Measurements from ENCODE around the gene MAN1A1. TPM values are rescaled to one million over a fixed set of nuclear protein-coding genes. Genes with fewer than 3 reads are reported as not detected.

Gene MAN1A1
- total RNA-seq, 1 experiment from 2014 or later = 6.8 TPM

GRCh38 chr6:119299694-119300093 is 49.9 kb downstream of the MAN1A1 start:
- Mint-ChIP-seq H3K27ac (no peak overlapping the region), H3K4me1 (peaks cover 25% of the 10 kb centered on the region), H3K27me3 (ENCODE audit: low read depth) (no peaks in the 10 kb centered on the region), H3K4me3 (no peak overlapping the region), H3K36me3 (no peaks in the 10 kb centered on the region), H3K9me3 (no peaks in the 10 kb centered on the region)
- DNase-seq (ENCODE audit: low spot score) (no peak), ATAC-seq (no peak)
- CTCF ChIA-PET = no interaction called here
- TF ChIP-seq NR3C1 (CRISPR knock-in tag; conservative IDR thresholded peaks at IDR 0.05; ENCODE audit: low read depth) (no peak), ZBTB21 (CRISPR knock-in tag; IDR thresholded peaks at IDR 0.05; ENCODE audit: borderline replicate concordance) (no peak), ZNF671 (CRISPR knock-in tag; IDR thresholded peaks at IDR 0.05) (no peak), ZNF232 (CRISPR knock-in tag; IDR thresholded peaks at IDR 0.05) (no peak), HMGA2 (CRISPR knock-in tag; IDR thresholded peaks at IDR 0.05) (no peak), RORB (CRISPR knock-in tag; IDR thresholded peaks at IDR 0.05) (no peak), ZNF317 (CRISPR knock-in tag; IDR thresholded peaks at IDR 0.05; ENCODE audit: borderline replicate concordance, low read depth) (no peak), PREB (CRISPR knock-in tag; IDR thresholded peaks at IDR 0.05; ENCODE audit: borderline replicate concordance) (no peak), TCF7 (CRISPR knock-in tag; IDR thresholded peaks at IDR 0.05; ENCODE audit: low read depth) (no peak), E2F5 (CRISPR knock-in tag; IDR thresholded peaks at IDR 0.05) (no peak), NR2C2 (CRISPR knock-in tag; IDR thresholded peaks at IDR 0.05) (no peak), NFATC4 (CRISPR knock-in tag; IDR thresholded peaks at IDR 0.05) (no peak)
- POLR2A ChIA-PET = no interaction called here

- H3K4me1 Mint-ChIP-seq = peaks cover 30% of the 10 kb centered on the region
- no peak overlapping the region for H3K4me3 Mint-ChIP-seq
- ChIA-PET POLR2A (no interaction called here), CTCF (no interaction called here)
- H3K27me3 Mint-ChIP-seq (ENCODE audit: low read depth) = no peaks in the 10 kb centered on the region
- no peak for ATAC-seq
- H3K27ac Mint-ChIP-seq = no peak overlapping the region
- no peak for TF ChIP-seq HMGXB4 (CRISPR knock-in tag; IDR thresholded peaks at IDR 0.05)
- TF ChIP-seq ZNF263 (CRISPR knock-in tag; IDR thresholded peaks at IDR 0.05; ENCODE audit: low read depth) = no peak
- peak; percentile 32; the same call in 1 of the 2 replicates for TF ChIP-seq GABPB1 (CRISPR knock-in tag; IDR thresholded peaks at IDR 0.05)
- no peak for TF ChIP-seq CREM (CRISPR knock-in tag; IDR thresholded peaks at IDR 0.05)
- no peak for TF ChIP-seq ZNF232 (CRISPR knock-in tag; IDR thresholded peaks at IDR 0.05)
- H3K9me3 Mint-ChIP-seq = no peaks in the 10 kb centered on the region
- no peak for DNase-seq (ENCODE audit: low spot score)
- no peaks in the 10 kb centered on the region for H3K36me3 Mint-ChIP-seq
These were observed 52.5 kb downstream of the MAN1A1 start for GRCh38 chr6:119297049-119297448.

- no peaks in the 10 kb centered on the region for H3K9me3 Mint-ChIP-seq
- ChIA-PET CTCF (no interaction called here), POLR2A (no interaction called here)
- H3K4me1 Mint-ChIP-seq = peaks cover 30% of the 10 kb centered on the region
- no peak overlapping the region; the same call in none of the 2 replicates for H3K27ac Mint-ChIP-seq
- H3K4me3 Mint-ChIP-seq = no peak overlapping the region
- no peaks in the 10 kb centered on the region for H3K36me3 Mint-ChIP-seq
- peak; percentile 93 for ATAC-seq
- no peaks in the 10 kb centered on the region for H3K27me3 Mint-ChIP-seq (ENCODE audit: low read depth)
- DNase-seq (ENCODE audit: low spot score) = no peak
- TF ChIP-seq SMAD3 (CRISPR knock-in tag; IDR thresholded peaks at IDR 0.05; ENCODE audit: borderline replicate concordance) (no peak), TEAD4 (CRISPR knock-in tag; IDR thresholded peaks at IDR 0.05) (no peak), FOXJ3 (CRISPR knock-in tag; IDR thresholded peaks at IDR 0.05; ENCODE audit: borderline replicate concordance) (no peak), HMGXB4 (CRISPR knock-in tag; IDR thresholded peaks at IDR 0.05) (no peak), CTCF (IDR thresholded peaks at IDR 0.05) (no peak)
These were observed 53.2 kb downstream of the MAN1A1 start for GRCh38 chr6:119296036-119297035.
